OCI-LY1 (cell line): ENCODE data around the gene LACC1.

Source experiments
- H2AFZ ChIP-seq: fragments of 200-600 bp; sonication (generic), shearing (Covaris generic); 2 replicates; pipeline ENCODE4 v1.6.0; 2014; ENCODE audit warnings: antibody characterized with exemption, mild to moderate bottlenecking, low read length
- H3F3A ChIP-seq: fragments of 200-600 bp; sonication (generic), shearing (Covaris generic); 2 replicates; pipeline ENCODE4 v1.6.0; 2014; ENCODE audit warnings: mild to moderate bottlenecking, antibody characterized with exemption, low read length, moderate library complexity; ENCODE audit not compliant: insufficient read depth
- H3K27ac ChIP-seq: fragments of 200-600 bp; sonication (generic); 2 replicates; pipeline ENCODE4 v1.5.1; 2014; ENCODE audit warnings: low read length, mixed run types, mild to moderate bottlenecking, low read depth; ENCODE audit not compliant: poor library complexity, severe bottlenecking
- H3K27me3 ChIP-seq: fragments of 200-600 bp; sonication (generic); 2 replicates; pipeline ENCODE4 v1.6.0; 2014; ENCODE audit warnings: antibody characterized with exemption, mild to moderate bottlenecking, low read length, moderate library complexity; ENCODE audit not compliant: insufficient read depth
- H3K36me3 ChIP-seq: fragments of 200-600 bp; sonication (generic); 2 replicates; pipeline ENCODE4 v1.6.1; 2014; ENCODE audit warnings: mild to moderate bottlenecking, antibody characterized with exemption, low read length, moderate library complexity, mixed read lengths; ENCODE audit not compliant: insufficient read depth
- H3K4me1 ChIP-seq: fragments of 200-600 bp; sonication (generic); 2 replicates; pipeline ENCODE4 v1.5.1; 2014; ENCODE audit warnings: mild to moderate bottlenecking, low read length, moderate library complexity; ENCODE audit not compliant: insufficient read depth, severe bottlenecking
- H3K4me2 ChIP-seq: fragments of 200-600 bp; sonication (generic), shearing (Covaris generic); 2 replicates; pipeline ENCODE4 v1.6.1; 2014; ENCODE audit warnings: low read length
- H3K4me3 ChIP-seq: fragments of 200-600 bp; sonication (generic); 2 replicates; pipeline ENCODE4 v1.5.1; 2014; ENCODE audit warnings: low read length, low read depth, mild to moderate bottlenecking, mixed read lengths; ENCODE audit not compliant: poor library complexity, severe bottlenecking
- H3K79me2 ChIP-seq: fragments of 200-600 bp; shearing (Covaris generic); 2 replicates; pipeline ENCODE4 v1.6.1; 2016; ENCODE audit warnings: mixed run types, low read length, mixed read lengths; ENCODE audit not compliant: insufficient read depth
- H3K9ac ChIP-seq: fragments of 200-600 bp; sonication (generic), shearing (Covaris generic); 2 replicates; pipeline ENCODE4 v1.6.1; 2014; ENCODE audit warnings: mild to moderate bottlenecking, low read length, mixed read lengths
- H3K9me2 ChIP-seq: fragments of 200-600 bp; sonication (generic), shearing (Covaris generic); 2 replicates; pipeline ENCODE4 v1.6.1; 2014; ENCODE audit warnings: low read depth, mild to moderate bottlenecking, low read length, mixed read lengths
- H3K9me3 ChIP-seq: fragments of 200-600 bp; shearing (Covaris generic); 2 replicates; pipeline ENCODE4 v1.6.1; 2014; ENCODE audit warnings: low read length, mixed read lengths
- H4K20me1 ChIP-seq: fragments of 200-600 bp; sonication (generic), shearing (Covaris generic); 2 replicates; pipeline ENCODE4 v1.6.0; 2016; ENCODE audit warnings: mild to moderate bottlenecking, low read length; ENCODE audit not compliant: insufficient read depth
- CTCF ChIP-seq: fragments of 200-600 bp; sonication (generic), shearing (Covaris generic); IDR thresholded peaks from 2 replicates; pipeline ENCODE4 v1.5.1; 2017; ENCODE audit warnings: mild to moderate bottlenecking, antibody characterized with exemption, low read length, moderate library complexity, mixed read lengths
- EZH2 ChIP-seq: fragments of 200-600 bp; sonication (generic), shearing (Covaris generic); IDR thresholded peaks from 2 replicates; pipeline ENCODE4 v1.8.0; 2017; ENCODE audit warnings: borderline replicate concordance, mixed run types, mild to moderate bottlenecking, antibody characterized with exemption, low read length, moderate library complexity, mixed read lengths

The LACC1 gene

DNA sequence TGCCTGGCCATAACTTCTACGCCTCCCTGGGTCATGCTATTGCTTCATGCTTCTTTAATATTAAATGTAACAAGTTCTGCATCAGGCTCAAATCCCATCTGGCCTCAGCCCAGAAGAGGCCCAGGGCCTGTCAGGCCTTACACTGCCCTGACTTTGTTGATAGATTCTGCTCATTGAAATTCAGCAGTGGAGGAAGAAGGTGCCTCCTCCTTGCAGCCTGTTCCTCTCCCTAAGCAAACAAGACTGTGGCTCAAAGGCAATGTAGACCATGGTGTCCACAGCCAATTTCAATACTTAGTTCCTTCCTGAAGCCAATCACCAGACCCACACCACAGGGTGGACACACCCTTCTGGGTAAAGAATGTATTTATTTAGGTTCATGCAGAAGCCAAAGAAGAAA is 59.4 kb downstream of the LACC1 start:
- TF ChIP-seq CTCF (no peak), EZH2 (no peak)
- H3K4me1 ChIP-seq: no peaks in the 10 kb centered on the region
- H3K9me2 ChIP-seq: no peaks in the 10 kb centered on the region
- H3K9me3 ChIP-seq: no peaks in the 10 kb centered on the region
- no peaks in the 10 kb centered on the region for H4K20me1 ChIP-seq
- H3K27me3 ChIP-seq: no peaks in the 10 kb centered on the region
- H3K27ac ChIP-seq: no peak overlapping the region
- no peak overlapping the region for H3K4me3 ChIP-seq
- no peak overlapping the region for H2AFZ ChIP-seq
- no peak overlapping the region for H3K4me2 ChIP-seq
- no peaks in the 10 kb centered on the region for H3F3A ChIP-seq
- H3K36me3 ChIP-seq: no peaks in the 10 kb centered on the region
- no peaks in the 10 kb centered on the region for H3K79me2 ChIP-seq
- no peak overlapping the region for H3K9ac ChIP-seq

GRCh38 chr13:43942286-43942685 is 62.6 kb downstream of the LACC1 start:
- Histone ChIP-seq H3F3A (no peaks in the 10 kb centered on the region), H3K9me2 (no peaks in the 10 kb centered on the region), H3K27ac (no peak overlapping the region), H3K79me2 (no peaks in the 10 kb centered on the region), H3K4me1 (no peaks in the 10 kb centered on the region), H3K9ac (no peak overlapping the region), H3K9me3 (no peaks in the 10 kb centered on the region), H4K20me1 (no peaks in the 10 kb centered on the region), H3K36me3 (no peaks in the 10 kb centered on the region), H3K27me3 (no peaks in the 10 kb centered on the region), H2AFZ (no peak overlapping the region), H3K4me3 (no peak overlapping the region), H3K4me2 (no peak overlapping the region)
- no peak for TF ChIP-seq CTCF
- no peak for TF ChIP-seq EZH2
